CD4-positive, alpha-beta T cell (primary cell): ENCODE data around the gene NKAIN1. TPM values are rescaled to one million over a fixed set of nuclear protein-coding genes. Genes with fewer than 3 reads are reported as not detected.

Experiments used
- ATAC-seq: fragments of 200-7000 bp; cut with Tn5 transposase; one replicate; pipeline ENCODE4 v1.10.0; 2022; ENCODE audit warnings: mild to moderate bottlenecking; ENCODE audit not compliant: poor library complexity
- CTCF ChIA-PET: fragments of 350-600 bp; sonication (Branson Sonifier 250); formaldehyde crosslinking; loops from one replicate; lab custom pipeline; 2021; ENCODE audit warnings: antibody characterized with exemption, inconsistent platforms; lab: Charles Lee
- POLR2A ChIA-PET: fragments of 350-600 bp; sonication (Branson Sonifier 250); formaldehyde crosslinking; loops from one replicate; lab custom pipeline; 2021; ENCODE audit warnings: antibody characterized with exemption, inconsistent platforms; lab: Charles Lee
- DNase-seq, 14 experiments: peaks; one replicate each; pipeline ENCODE4 v3.0.0-alpha.2; 2013 to 2020; ENCODE audit warnings: mixed read lengths in 2 of 14
- H3K27ac ChIP-seq, 2 donors: one replicate each; pipeline versions ENCODE4 v1.5.1 to v1.7.0; 2013; ENCODE audit warnings: low read length in 2 of 2, low read depth in 1 of 2, mild to moderate bottlenecking in 1 of 2
- H3K27me3 ChIP-seq, 2 experiments: 1 replicate in 1 of 2; 2 replicates in 1 of 2; pipeline versions ENCODE4 v1.6.1 to v1.7.0; 2013; ENCODE audit warnings: low read length in 2 of 2, control low read depth in 1 of 2, mild to moderate bottlenecking in 1 of 2, moderate library complexity in 1 of 2; ENCODE audit not compliant: insufficient read depth in 2 of 2, control insufficient read depth in 1 of 2
- H3K36me3 ChIP-seq: one replicate; pipeline ENCODE4 v1.6.1; 2013; ENCODE audit warnings: low read length, control low read depth; ENCODE audit not compliant: insufficient read depth
- H3K4me1 ChIP-seq: one replicate; pipeline ENCODE4 v1.6.1; 2013; ENCODE audit warnings: low read length, control low read depth; ENCODE audit not compliant: insufficient read depth
- H3K4me3 ChIP-seq: one replicate; pipeline ENCODE4 v1.5.1; 2013; ENCODE audit warnings: mild to moderate bottlenecking, low read length, moderate library complexity
- H3K9me3 ChIP-seq, 2 experiments: 1 replicate in 1 of 2; 2 replicates in 1 of 2; pipeline versions ENCODE4 v1.6.1 to v1.7.0; 2013; ENCODE audit warnings: low read length in 2 of 2, mild to moderate bottlenecking in 2 of 2, control low read depth in 1 of 2, moderate library complexity in 1 of 2; ENCODE audit not compliant: control insufficient read depth in 1 of 2, insufficient read depth in 1 of 2
- H3K27ac Mint-ChIP-seq: one replicate; pipeline ENCODE4 v1.8.0; 2020; ENCODE audit warnings: mixed read lengths
- H3K27me3 Mint-ChIP-seq: one replicate; pipeline ENCODE4 v1.8.0; 2021; ENCODE audit warnings: mixed read lengths
- H3K36me3 Mint-ChIP-seq: one replicate; pipeline ENCODE4 v1.8.0; 2021; ENCODE audit warnings: low read depth, mixed read lengths
- H3K4me1 Mint-ChIP-seq: one replicate; pipeline ENCODE4 v1.8.0; 2021; ENCODE audit warnings: low read depth, mixed read lengths
- H3K4me3 Mint-ChIP-seq: one replicate; pipeline ENCODE4 v1.8.0; 2020; ENCODE audit warnings: mild to moderate bottlenecking, mixed read lengths
- H3K9me3 Mint-ChIP-seq: one replicate; pipeline ENCODE4 v1.8.0; 2020; ENCODE audit warnings: mixed read lengths
- CTCF ChIP-seq: fragments of 200-600 bp; IDR thresholded peaks from one replicate; pipeline ENCODE4 v1.8.0; 2022; ENCODE audit warnings: antibody characterized with exemption, mild to moderate bottlenecking
- intact Hi-C, 2 experiments: fragments of 100-400 bp; cut with DNase I in 1 of 2; cut with micrococcal nuclease in 1 of 2; formaldehyde crosslinking; loops; one replicate each; pipeline versions ENCODE4 v1.15.1 to v1.9.0; 2023 to 2025; cut with DNase I, micrococcal nuclease
- total RNA-seq, 174 experiments: library from RNA in 2 of 174; stranded (reverse) in 2 of 174; gene quantifications; one replicate each; pipeline ENCODE4 v1.2.3 and lab custom pipeline; 2021 to 2026

Gene NKAIN1
- total RNA-seq, 2 experiments from 2014 or later = not detected

- CTCF ChIA-PET = no interaction called here
- no peak overlapping the region for H3K27ac ChIP-seq
- TF ChIP-seq CTCF = no peak
- DNase-seq = no peak
- H3K27me3 ChIP-seq = no peaks in the 10 kb centered on the region
- Mint-ChIP-seq H3K27ac (no peak overlapping the region), H3K36me3 (peaks cover 87% of the 10 kb centered on the region), H3K27me3 (no peaks in the 10 kb centered on the region), H3K4me3 (no peak overlapping the region), H3K4me1 (peaks cover 7% of the 10 kb centered on the region), H3K9me3 (no peaks in the 10 kb centered on the region)
- H3K9me3 ChIP-seq = no peaks in the 10 kb centered on the region
- peaks cover 79% of the 10 kb centered on the region for H3K36me3 ChIP-seq
- intact Hi-C loops = no loop called here
- POLR2A ChIA-PET = interaction anchor here (0.6 kb wide), 1 partner anchor 20 kb away, joined by 3 read pairs; no protein-coding TSS in a partner anchor
- no peak for ATAC-seq
- no peaks in the 10 kb centered on the region for H3K4me1 ChIP-seq
- H3K4me3 ChIP-seq = no peak overlapping the region
Observed at GRCh38 chr1:31273619-31274018, 33.9 kb upstream of the NKAIN1 start.

- Mint-ChIP-seq H3K4me3 (no peak overlapping the region), H3K36me3 (peaks cover 88% of the 10 kb centered on the region), H3K27me3 (no peaks in the 10 kb centered on the region), H3K4me1 (peaks cover 5% of the 10 kb centered on the region), H3K9me3 (no peaks in the 10 kb centered on the region), H3K27ac (no peak overlapping the region)
- no peaks in the 10 kb centered on the region for H3K9me3 ChIP-seq
- H3K4me1 ChIP-seq = no peaks in the 10 kb centered on the region
- DNase-seq = no peak
- intact Hi-C loops = no loop called here
- H3K27me3 ChIP-seq = no peaks in the 10 kb centered on the region
- no peak overlapping the region for H3K4me3 ChIP-seq
- POLR2A ChIA-PET = no interaction called here
- no peak overlapping the region for H3K27ac ChIP-seq
- H3K36me3 ChIP-seq = peaks cover 77% of the 10 kb centered on the region
- no peak for TF ChIP-seq CTCF
- CTCF ChIA-PET = no interaction called here
- ATAC-seq = no peak
Observed at GRCh38 chr1:31272369-31272768, 32.7 kb upstream of the NKAIN1 start.

- H3K4me3 ChIP-seq = no peak overlapping the region
- ATAC-seq (no peak), DNase-seq (no peak)
- Mint-ChIP-seq H3K4me3 (no peak overlapping the region), H3K27ac (no peak overlapping the region), H3K36me3 (peaks cover 89% of the 10 kb centered on the region), H3K9me3 (no peaks in the 10 kb centered on the region), H3K4me1 (no peaks in the 10 kb centered on the region), H3K27me3 (no peaks in the 10 kb centered on the region)
- H3K36me3 ChIP-seq = peaks cover 71% of the 10 kb centered on the region
- H3K27ac ChIP-seq = no peak overlapping the region
- no peaks in the 10 kb centered on the region for H3K4me1 ChIP-seq
- H3K9me3 ChIP-seq = no peaks in the 10 kb centered on the region
- POLR2A ChIA-PET = interaction anchor here (0.7 kb wide), 1 partner anchor 10 kb away, joined by 3 read pairs; no protein-coding TSS in a partner anchor
- intact Hi-C loops = no loop called here
- no peak for TF ChIP-seq CTCF
- CTCF ChIA-PET = no interaction called here
- no peaks in the 10 kb centered on the region for H3K27me3 ChIP-seq
Observed at GRCh38 chr1:31266547-31266946, 26.9 kb upstream of the NKAIN1 start.
